OCI-LY1 (cell line): Measurements from ENCODE around the gene ZNF880.

Experiments used
- H2AFZ ChIP-seq: fragments of 200-600 bp; sonication (generic), shearing (Covaris generic); 2 replicates; pipeline ENCODE4 v1.6.0; 2014; ENCODE audit warnings: antibody characterized with exemption, mild to moderate bottlenecking, low read length
- H3F3A ChIP-seq: fragments of 200-600 bp; sonication (generic), shearing (Covaris generic); 2 replicates; pipeline ENCODE4 v1.6.0; 2014; ENCODE audit warnings: mild to moderate bottlenecking, antibody characterized with exemption, low read length, moderate library complexity; ENCODE audit not compliant: insufficient read depth
- H3K27ac ChIP-seq: fragments of 200-600 bp; sonication (generic); 2 replicates; pipeline ENCODE4 v1.5.1; 2014; ENCODE audit warnings: low read length, mixed run types, mild to moderate bottlenecking, low read depth; ENCODE audit not compliant: poor library complexity, severe bottlenecking
- H3K27me3 ChIP-seq: fragments of 200-600 bp; sonication (generic); 2 replicates; pipeline ENCODE4 v1.6.0; 2014; ENCODE audit warnings: antibody characterized with exemption, mild to moderate bottlenecking, low read length, moderate library complexity; ENCODE audit not compliant: insufficient read depth
- H3K36me3 ChIP-seq: fragments of 200-600 bp; sonication (generic); 2 replicates; pipeline ENCODE4 v1.6.1; 2014; ENCODE audit warnings: mild to moderate bottlenecking, antibody characterized with exemption, low read length, moderate library complexity, mixed read lengths; ENCODE audit not compliant: insufficient read depth
- H3K4me1 ChIP-seq: fragments of 200-600 bp; sonication (generic); 2 replicates; pipeline ENCODE4 v1.5.1; 2014; ENCODE audit warnings: mild to moderate bottlenecking, low read length, moderate library complexity; ENCODE audit not compliant: insufficient read depth, severe bottlenecking
- H3K4me2 ChIP-seq: fragments of 200-600 bp; sonication (generic), shearing (Covaris generic); 2 replicates; pipeline ENCODE4 v1.6.1; 2014; ENCODE audit warnings: low read length
- H3K4me3 ChIP-seq: fragments of 200-600 bp; sonication (generic); 2 replicates; pipeline ENCODE4 v1.5.1; 2014; ENCODE audit warnings: low read length, low read depth, mild to moderate bottlenecking, mixed read lengths; ENCODE audit not compliant: poor library complexity, severe bottlenecking
- H3K79me2 ChIP-seq: fragments of 200-600 bp; shearing (Covaris generic); 2 replicates; pipeline ENCODE4 v1.6.1; 2016; ENCODE audit warnings: mixed run types, low read length, mixed read lengths; ENCODE audit not compliant: insufficient read depth
- H3K9ac ChIP-seq: fragments of 200-600 bp; sonication (generic), shearing (Covaris generic); 2 replicates; pipeline ENCODE4 v1.6.1; 2014; ENCODE audit warnings: mild to moderate bottlenecking, low read length, mixed read lengths
- H3K9me2 ChIP-seq: fragments of 200-600 bp; sonication (generic), shearing (Covaris generic); 2 replicates; pipeline ENCODE4 v1.6.1; 2014; ENCODE audit warnings: low read depth, mild to moderate bottlenecking, low read length, mixed read lengths
- H3K9me3 ChIP-seq: fragments of 200-600 bp; shearing (Covaris generic); 2 replicates; pipeline ENCODE4 v1.6.1; 2014; ENCODE audit warnings: low read length, mixed read lengths
- H4K20me1 ChIP-seq: fragments of 200-600 bp; sonication (generic), shearing (Covaris generic); 2 replicates; pipeline ENCODE4 v1.6.0; 2016; ENCODE audit warnings: mild to moderate bottlenecking, low read length; ENCODE audit not compliant: insufficient read depth
- EZH2 ChIP-seq: fragments of 200-600 bp; sonication (generic), shearing (Covaris generic); IDR thresholded peaks from 2 replicates; pipeline ENCODE4 v1.8.0; 2017; ENCODE audit warnings: borderline replicate concordance, mixed run types, mild to moderate bottlenecking, antibody characterized with exemption, low read length, moderate library complexity, mixed read lengths
- TF ChIP-seq, protein P1 (sequence below): fragments of 200-600 bp; sonication (generic), shearing (Covaris generic); IDR thresholded peaks from 2 replicates; pipeline ENCODE4 v1.5.1; 2017; ENCODE audit warnings: mild to moderate bottlenecking, antibody characterized with exemption, low read length, moderate library complexity, mixed read lengths

Gene ZNF880

DNA sequence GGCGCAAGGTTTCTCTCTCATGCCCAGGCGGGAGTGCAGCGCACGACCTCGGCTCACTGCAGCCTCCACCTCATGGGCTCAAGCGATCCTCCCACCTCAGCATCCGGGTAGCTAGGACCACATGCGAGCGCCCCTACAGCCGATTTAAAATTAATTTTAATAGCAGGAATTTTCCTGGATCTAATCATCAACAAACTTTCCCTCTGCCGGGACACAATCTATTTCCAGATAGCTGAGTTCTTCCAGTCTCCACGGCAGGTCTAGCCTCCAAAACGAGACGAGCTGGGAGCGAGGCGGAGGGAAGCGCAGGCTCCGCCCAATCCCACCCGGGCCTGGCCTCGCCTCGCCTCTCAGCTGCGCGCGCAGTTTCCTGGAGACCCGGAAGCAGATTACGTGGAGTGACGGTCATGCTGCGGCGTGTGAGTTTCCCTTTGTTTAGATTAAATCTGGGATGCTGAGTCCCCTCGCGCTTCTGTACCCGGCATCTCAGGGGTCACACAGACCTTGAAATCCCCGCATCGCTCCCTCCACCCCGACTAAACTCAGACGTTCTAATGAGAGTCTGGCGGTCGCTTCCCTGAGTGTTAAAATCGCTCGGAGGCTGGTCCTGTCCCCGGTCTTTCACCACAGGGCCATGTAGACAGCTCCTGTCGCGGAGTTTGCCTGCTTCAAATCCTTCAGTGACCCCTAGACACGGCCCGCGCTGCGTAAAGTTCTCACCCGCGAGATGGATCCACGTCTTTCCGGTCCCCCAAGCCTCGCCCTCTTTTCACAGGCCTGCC lies at the start of gene ZNF880:
Gene ZNF880 (plus strand): TSS at position 365 of the 782 bp plus-strand sequence. CDS start 43 bp downstream, at position 408.
- Histone ChIP-seq H3K9ac (no peak within 1 kb of the TSS), H3K27ac (no peak within 1 kb of the TSS), H3K36me3 (no peaks in the 10 kb centered on the region), H4K20me1 (no peaks in the 10 kb centered on the region), H3F3A (no peaks in the 10 kb centered on the region), H3K4me3 (no peak within 1 kb of the TSS), H2AFZ (no peak within 1 kb of the TSS), H3K79me2 (no peaks in the 10 kb centered on the region), H3K4me1 (no peaks in the 10 kb centered on the region), H3K9me3 (peaks cover 17% of the 10 kb centered on the region), H3K27me3 (no peaks in the 10 kb centered on the region), H3K4me2 (no peak within 1 kb of the TSS), H3K9me2 (no peaks in the 10 kb centered on the region)
- no peak for TF ChIP-seq EZH2
- TF ChIP-seq, protein P1, sequence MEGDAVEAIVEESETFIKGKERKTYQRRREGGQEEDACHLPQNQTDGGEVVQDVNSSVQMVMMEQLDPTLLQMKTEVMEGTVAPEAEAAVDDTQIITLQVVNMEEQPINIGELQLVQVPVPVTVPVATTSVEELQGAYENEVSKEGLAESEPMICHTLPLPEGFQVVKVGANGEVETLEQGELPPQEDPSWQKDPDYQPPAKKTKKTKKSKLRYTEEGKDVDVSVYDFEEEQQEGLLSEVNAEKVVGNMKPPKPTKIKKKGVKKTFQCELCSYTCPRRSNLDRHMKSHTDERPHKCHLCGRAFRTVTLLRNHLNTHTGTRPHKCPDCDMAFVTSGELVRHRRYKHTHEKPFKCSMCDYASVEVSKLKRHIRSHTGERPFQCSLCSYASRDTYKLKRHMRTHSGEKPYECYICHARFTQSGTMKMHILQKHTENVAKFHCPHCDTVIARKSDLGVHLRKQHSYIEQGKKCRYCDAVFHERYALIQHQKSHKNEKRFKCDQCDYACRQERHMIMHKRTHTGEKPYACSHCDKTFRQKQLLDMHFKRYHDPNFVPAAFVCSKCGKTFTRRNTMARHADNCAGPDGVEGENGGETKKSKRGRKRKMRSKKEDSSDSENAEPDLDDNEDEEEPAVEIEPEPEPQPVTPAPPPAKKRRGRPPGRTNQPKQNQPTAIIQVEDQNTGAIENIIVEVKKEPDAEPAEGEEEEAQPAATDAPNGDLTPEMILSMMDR, result no peak

GRCh38 chr19:52322429-52322828 lies 47.3 kb upstream of the ZNF880 start:
- no peaks in the 10 kb centered on the region for H3K9me2 ChIP-seq
- H3K27ac ChIP-seq, result no peak overlapping the region
- H3K9me3 ChIP-seq, result peaks cover 76% of the 10 kb centered on the region
- H2AFZ ChIP-seq, result no peak overlapping the region
- no peak overlapping the region for H3K4me3 ChIP-seq
- H3K4me1 ChIP-seq, result no peaks in the 10 kb centered on the region
- H3K9ac ChIP-seq, result no peak overlapping the region
- no peaks in the 10 kb centered on the region for H3K79me2 ChIP-seq
- H3F3A ChIP-seq, result no peaks in the 10 kb centered on the region; the same call in 1 of the 2 replicates
- H3K4me2 ChIP-seq, result no peak overlapping the region
- peaks cover 66% of the 10 kb centered on the region for H3K36me3 ChIP-seq
- no peaks in the 10 kb centered on the region for H4K20me1 ChIP-seq
- TF ChIP-seq EZH2, result no peak
- TF ChIP-seq, protein P1, result no peak
- no peaks in the 10 kb centered on the region for H3K27me3 ChIP-seq

GRCh38 chr19:52331757-52332156 lies 38.0 kb upstream of the ZNF880 start:
- Histone ChIP-seq H3K27ac (no peak overlapping the region), H4K20me1 (no peaks in the 10 kb centered on the region), H3K36me3 (no peaks in the 10 kb centered on the region), H3K4me1 (no peaks in the 10 kb centered on the region), H3K27me3 (no peaks in the 10 kb centered on the region), H3K9ac (no peak overlapping the region), H3K4me3 (no peak overlapping the region), H2AFZ (no peak overlapping the region), H3K9me3 (peaks cover 24% of the 10 kb centered on the region), H3F3A (no peaks in the 10 kb centered on the region), H3K9me2 (no peaks in the 10 kb centered on the region), H3K4me2 (no peak overlapping the region), H3K79me2 (no peaks in the 10 kb centered on the region)
- TF ChIP-seq, protein P1, result no peak
- no peak for TF ChIP-seq EZH2
